Neuron (in vitro differentiated cells): ENCODE measurements around the gene STAG2.
A peak's percentile ranks its signal among the peaks of the same experiment; 100 is the strongest.
"Not testable (repeated sequence)": the region's sequence is repeated elsewhere in the genome, so short reads cannot be mapped to it uniquely, and the experiment has no call there.

Experiments
- H2AFZ ChIP-seq: one replicate; pipeline ENCODE4 v1.6.1; 2013; ENCODE audit warnings: low read depth, mild to moderate bottlenecking, inconsistent platforms, low read length, moderate library complexity
- H3K27me3 ChIP-seq: one replicate; pipeline ENCODE4 v1.6.1; 2013; ENCODE audit warnings: low read length; ENCODE audit not compliant: insufficient read depth
- H3K36me3 ChIP-seq: one replicate; pipeline ENCODE4 v1.6.1; 2013; ENCODE audit warnings: low read length; ENCODE audit not compliant: insufficient read depth
- H3K4me1 ChIP-seq: one replicate; pipeline ENCODE4 v1.6.1; 2013; ENCODE audit warnings: low read length; ENCODE audit not compliant: insufficient read depth
- H3K4me3 ChIP-seq: 2 replicates; pipeline ENCODE4 v1.5.1; 2013; ENCODE audit warnings: mild to moderate bottlenecking, low read length, moderate library complexity
- H3K9me3 ChIP-seq: one replicate; pipeline ENCODE4 v1.6.1; 2013; ENCODE audit warnings: low read length

The STAG2 gene

GRCh38 chrX:123961268-123962005 lies at the start of gene STAG2:
Gene STAG2, plus strand, starts transcription at chrX:123961706. Its CDS starts 60,922 bp downstream, at chrX:124022628.
- Histone ChIP-seq H3K4me3 (peak within 1 kb of the TSS; percentile 84), H3K4me1 (peaks cover 11% of the 10 kb centered on the region), H3K36me3 (no peaks in the 10 kb centered on the region)

GRCh38 chrX:123917069-123917468 lies 44.4 kb upstream of the STAG2 start:
- Histone ChIP-seq H3K9me3 (no peaks in the 10 kb centered on the region), H2AFZ (no peak overlapping the region), H3K4me1 (no peaks in the 10 kb centered on the region), H3K36me3 (no peaks in the 10 kb centered on the region), H3K4me3 (no peak overlapping the region), H3K27me3 (no peaks in the 10 kb centered on the region)

More at GRCh38 chrX:123961268-123962005, at the start of gene STAG2:
- H3K9me3 ChIP-seq: no peaks in the 10 kb centered on the region
- H2AFZ ChIP-seq: peak within 1 kb of the TSS; percentile 10
- H3K27me3 ChIP-seq: no peaks in the 10 kb centered on the region

- Histone ChIP-seq H3K9me3 (no peaks in the 10 kb centered on the region), H3K4me1 (no peaks in the 10 kb centered on the region), H2AFZ (no peak overlapping the region), H3K27me3 (no peaks in the 10 kb centered on the region), H3K4me3 (no peak overlapping the region), H3K36me3 (no peaks in the 10 kb centered on the region)
Observed at GRCh38 chrX:123918106-123918721, 43.3 kb upstream of the STAG2 start.

GRCh38 chrX:123920105-123920785 lies 41.3 kb upstream of the STAG2 start:
- Histone ChIP-seq H3K4me1 (no peaks in the 10 kb centered on the region), H3K4me3 (no peak overlapping the region), H3K9me3 (no peaks in the 10 kb centered on the region)

DNA sequence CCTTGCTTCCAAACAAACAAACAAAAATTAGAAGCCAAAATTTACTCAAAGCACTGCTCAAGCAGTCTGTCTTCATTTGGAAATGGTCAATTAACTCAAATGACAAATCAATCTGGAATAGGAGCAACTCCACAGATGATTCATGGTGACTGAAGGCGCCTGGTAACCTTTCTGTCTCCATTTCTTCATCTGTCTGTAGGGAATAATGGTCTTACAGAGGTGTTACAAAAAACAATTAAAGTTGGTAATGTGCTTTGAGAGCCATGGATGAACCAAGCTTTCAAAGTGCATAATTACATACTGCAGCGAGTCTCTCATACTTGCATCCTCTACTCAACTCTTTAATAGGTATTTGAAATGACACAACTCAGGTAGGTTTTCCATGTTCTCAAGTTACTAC lies 38.3 kb upstream of the STAG2 start:
- Histone ChIP-seq H3K4me3 (no peak overlapping the region), H3K27me3 (no peaks in the 10 kb centered on the region), H3K9me3 (no peaks in the 10 kb centered on the region), H3K4me1 (no peaks in the 10 kb centered on the region), H2AFZ (no peak overlapping the region), H3K36me3 (no peaks in the 10 kb centered on the region)

More at GRCh38 chrX:123920105-123920785, 41.3 kb upstream of the STAG2 start:
- no peak overlapping the region for H2AFZ ChIP-seq
- H3K27me3 ChIP-seq: no peaks in the 10 kb centered on the region
- H3K36me3 ChIP-seq: no peaks in the 10 kb centered on the region

DNA sequence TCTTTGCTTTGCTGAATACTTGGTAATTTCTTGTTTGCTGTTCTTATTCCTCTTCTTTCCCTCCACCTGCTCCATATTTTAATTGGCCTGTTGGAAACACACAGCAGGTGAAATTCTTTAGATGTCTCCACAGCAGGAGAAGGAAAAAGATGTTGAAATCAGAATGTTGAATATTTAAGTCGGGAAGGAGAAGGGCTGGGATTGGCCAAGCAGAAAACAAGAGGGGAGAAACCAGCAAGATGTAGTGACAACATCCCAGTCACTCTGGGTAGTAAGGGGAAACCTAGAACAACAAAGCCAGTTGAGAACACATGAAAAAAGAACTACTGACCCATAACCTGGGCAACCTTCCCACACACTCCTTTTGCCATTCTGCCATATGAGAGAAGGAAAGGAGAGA lies 37.3 kb upstream of the STAG2 start:
- no peaks in the 10 kb centered on the region for H3K9me3 ChIP-seq
- H3K4me1 ChIP-seq: no peaks in the 10 kb centered on the region
- no peaks in the 10 kb centered on the region for H3K36me3 ChIP-seq
- H2AFZ ChIP-seq: no peak overlapping the region
- no peaks in the 10 kb centered on the region for H3K27me3 ChIP-seq
- no peak overlapping the region for H3K4me3 ChIP-seq

- Histone ChIP-seq H3K4me3 (no peak overlapping the region), H3K27me3 (no peaks in the 10 kb centered on the region), H3K9me3 (no peaks in the 10 kb centered on the region), H3K36me3 (no peaks in the 10 kb centered on the region), H2AFZ (no peak overlapping the region), H3K4me1 (no peaks in the 10 kb centered on the region)
Observed at GRCh38 chrX:123927845-123928244, 33.7 kb upstream of the STAG2 start.

DNA sequence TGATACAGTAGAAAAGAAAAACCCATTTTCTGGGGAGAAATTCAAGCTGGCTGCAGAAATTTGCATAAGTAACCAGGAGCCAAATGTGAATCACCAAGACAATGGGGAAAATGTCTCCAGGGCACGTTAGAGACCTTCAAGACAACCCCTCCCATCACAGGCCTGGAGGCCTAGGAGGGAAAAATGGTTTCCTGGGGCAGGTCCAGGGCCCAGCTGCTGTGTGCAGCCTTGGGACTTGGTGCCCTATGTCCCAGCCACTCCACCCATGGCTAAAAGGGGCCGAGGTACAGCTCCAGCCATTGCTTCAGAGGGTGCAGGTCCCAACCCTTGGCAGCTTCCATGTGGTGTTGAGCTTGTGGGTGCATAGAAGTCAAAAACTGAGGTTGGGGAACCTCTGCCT lies 29.5 kb upstream of the STAG2 start:
- not testable (repeated sequence) for H3K27me3 ChIP-seq, H3K36me3 ChIP-seq, H3K4me1 ChIP-seq, H2AFZ ChIP-seq, H3K4me3 ChIP-seq, H3K9me3 ChIP-seq

DNA sequence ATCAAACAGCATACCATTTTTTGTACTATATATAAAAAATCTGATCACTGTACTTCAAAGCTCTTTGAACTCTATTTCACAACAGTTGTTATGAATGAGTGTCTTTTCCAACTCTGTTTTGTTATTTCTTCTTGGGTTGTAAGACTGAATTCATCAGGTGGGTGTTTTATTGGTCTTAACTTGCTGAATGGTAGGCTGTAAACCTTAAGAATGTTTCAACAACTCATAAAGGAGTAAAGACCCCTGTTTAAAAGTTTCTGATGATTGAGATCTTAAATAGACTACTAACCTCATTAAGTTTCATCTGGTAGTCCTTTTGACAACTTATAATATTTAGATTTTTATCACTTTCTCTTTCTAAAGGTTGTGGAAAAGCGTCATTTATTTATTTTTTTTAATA lies 18.4 kb upstream of the STAG2 start:
- H2AFZ ChIP-seq: no peak overlapping the region
- H3K9me3 ChIP-seq: no peaks in the 10 kb centered on the region
- no peaks in the 10 kb centered on the region for H3K4me1 ChIP-seq
- H3K4me3 ChIP-seq: no peak overlapping the region
- no peaks in the 10 kb centered on the region for H3K36me3 ChIP-seq
- no peaks in the 10 kb centered on the region for H3K27me3 ChIP-seq

DNA sequence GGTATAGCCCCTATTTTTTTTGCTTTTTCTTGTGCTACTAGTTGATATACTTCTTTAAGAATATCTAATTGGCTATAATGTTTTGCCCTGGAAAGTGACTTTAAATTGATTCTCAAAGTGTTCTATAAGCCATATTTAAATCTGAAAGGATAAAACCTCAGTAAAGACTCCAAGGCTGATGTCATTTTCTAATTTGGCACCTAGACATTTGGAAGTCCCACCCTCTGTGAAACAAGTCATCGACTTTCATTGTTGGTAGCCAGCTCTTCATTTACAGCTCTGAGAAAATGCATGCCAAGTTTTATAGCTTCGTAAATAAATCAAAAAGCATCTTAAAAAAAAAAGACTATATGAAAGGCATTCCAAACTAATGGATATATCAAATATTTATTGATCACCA lies 18.0 kb upstream of the STAG2 start:
- Histone ChIP-seq H3K4me3 (no peak overlapping the region), H3K36me3 (no peaks in the 10 kb centered on the region), H3K4me1 (no peaks in the 10 kb centered on the region), H3K27me3 (no peaks in the 10 kb centered on the region), H3K9me3 (no peaks in the 10 kb centered on the region), H2AFZ (no peak overlapping the region)

- Histone ChIP-seq H3K9me3 (no peaks in the 10 kb centered on the region), H2AFZ (no peak overlapping the region), H3K27me3 (no peaks in the 10 kb centered on the region), H3K4me1 (no peaks in the 10 kb centered on the region), H3K4me3 (no peak overlapping the region), H3K36me3 (no peaks in the 10 kb centered on the region)
Observed at GRCh38 chrX:123949846-123950245, 11.7 kb upstream of the STAG2 start.

GRCh38 chrX:123959281-123960063 lies 2.0 kb upstream of the STAG2 start:
- Histone ChIP-seq H3K36me3 (no peaks in the 10 kb centered on the region), H3K27me3 (no peaks in the 10 kb centered on the region), H3K4me1 (peaks cover 6% of the 10 kb centered on the region), H3K4me3 (peak overlapping the region; percentile 84), H3K9me3 (no peaks in the 10 kb centered on the region), H2AFZ (no peak overlapping the region)

GRCh38 chrX:123960956-123961267 lies 594 bp upstream of the STAG2 start:
- Histone ChIP-seq H2AFZ (no peak overlapping the region), H3K4me1 (peaks cover 11% of the 10 kb centered on the region), H3K27me3 (no peaks in the 10 kb centered on the region), H3K9me3 (no peaks in the 10 kb centered on the region), H3K36me3 (no peaks in the 10 kb centered on the region), H3K4me3 (peak overlapping the region; percentile 84)
